SH-SY5Y (cell line): ENCODE measurements around the gene PHC2.

Experiments
- GATA2 ChIP-seq: IDR thresholded peaks from 2 replicates; pipeline ENCODE4 v1.6.1; 2011; ENCODE audit warnings: mild to moderate bottlenecking, low read depth, low read length
- GATA3 ChIP-seq: IDR thresholded peaks from 2 replicates; pipeline ENCODE4 v1.6.1; 2011; ENCODE audit warnings: low read depth, mild to moderate bottlenecking, low read length, moderate library complexity

DNA sequence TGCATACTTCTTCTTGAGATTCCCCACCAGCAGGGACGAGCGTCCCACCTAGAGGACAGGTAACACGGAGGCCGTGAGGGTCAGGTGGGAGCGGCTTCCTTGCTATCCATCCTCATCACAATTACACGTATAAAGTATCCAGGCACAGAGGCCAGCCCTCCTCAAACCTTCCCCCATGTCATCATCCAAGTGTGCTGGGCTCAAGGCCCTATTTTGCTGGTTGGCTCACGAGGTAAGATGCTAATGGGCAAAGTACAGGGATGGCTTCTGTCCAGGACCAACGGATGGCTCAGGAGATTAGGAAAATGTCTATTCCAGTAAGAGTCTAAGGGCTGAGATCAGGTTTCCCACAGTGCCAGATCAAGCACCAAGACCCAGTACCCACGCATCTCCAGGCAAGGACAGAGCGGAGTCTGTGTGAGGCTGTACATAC lies 98.5 kb downstream of the PHC2 start:
- TF ChIP-seq GATA2, result no peak
- no peak for TF ChIP-seq GATA3
